CD4-positive, CD25-positive, alpha-beta regulatory T cell (primary cell): ENCODE data around the gene KLHDC8A. TPM values are rescaled to one million over a fixed set of nuclear protein-coding genes. Genes with fewer than 3 reads are reported as not detected.

Experiments used
- ATAC-seq, 2 donors: fragments of 150-1000 bp; cut with Tn5 transposase; one replicate each; pipeline ENCODE4 v1.10.0; 2021; ENCODE audit warnings: low read depth in 2 of 2, moderate number of reproducible peaks in 2 of 2, moderate library complexity in 1 of 2
- DNase-seq, 3 donors: peaks; one replicate each; pipeline versions ENCODE4 v3.0.0 to v3.0.0-alpha.2; 2012 to 2022; ENCODE audit warnings: mixed read lengths in 1 of 3
- H3K27ac ChIP-seq: one replicate; pipeline ENCODE4 v1.7.0; 2013; ENCODE audit warnings: mild to moderate bottlenecking, low read length; ENCODE audit not compliant: insufficient read depth, poor library complexity, severe bottlenecking
- H3K27me3 ChIP-seq: one replicate; pipeline ENCODE4 v1.7.0; 2013; ENCODE audit warnings: low read length; ENCODE audit not compliant: control insufficient read depth, insufficient read depth
- H3K36me3 ChIP-seq: one replicate; pipeline ENCODE4 v1.7.0; 2013; ENCODE audit warnings: mild to moderate bottlenecking, low read length, moderate library complexity; ENCODE audit not compliant: control insufficient read depth, insufficient read depth
- H3K4me1 ChIP-seq: 2 replicates; pipeline ENCODE4 v1.7.0; 2013; ENCODE audit warnings: mild to moderate bottlenecking, low read length; ENCODE audit not compliant: insufficient read depth, control insufficient read depth, poor library complexity, severe bottlenecking
- H3K4me3 ChIP-seq: one replicate; pipeline ENCODE4 v1.7.0; 2013; ENCODE audit warnings: low read depth, mild to moderate bottlenecking, low read length, moderate library complexity
- H3K9me3 ChIP-seq, 2 experiments: 1 replicate in 1 of 2; 2 replicates in 1 of 2; pipeline ENCODE4 v1.7.0; 2013; ENCODE audit warnings: low read length in 2 of 2, mild to moderate bottlenecking in 1 of 2, moderate library complexity in 1 of 2; ENCODE audit not compliant: control insufficient read depth in 2 of 2
- H3K27ac Mint-ChIP-seq, 3 donors: one replicate each; pipeline ENCODE4 v1.8.0; 2020 to 2022; ENCODE audit warnings: mild to moderate bottlenecking in 3 of 3, mixed read lengths in 3 of 3, moderate library complexity in 2 of 3
- H3K27me3 Mint-ChIP-seq: one replicate; pipeline ENCODE4 v1.8.0; 2022; ENCODE audit warnings: mild to moderate bottlenecking, mixed read lengths
- H3K36me3 Mint-ChIP-seq: one replicate; pipeline ENCODE4 v1.8.0; 2020; ENCODE audit warnings: mixed read lengths
- H3K4me1 Mint-ChIP-seq, 4 donors: one replicate each; pipeline ENCODE4 v1.8.0; 2020 to 2022; ENCODE audit warnings: mixed read lengths in 4 of 4, mild to moderate bottlenecking in 1 of 4
- H3K4me3 Mint-ChIP-seq, 4 donors: one replicate each; pipeline ENCODE4 v1.8.0; 2020 to 2022; ENCODE audit warnings: mild to moderate bottlenecking in 4 of 4, mixed read lengths in 4 of 4, moderate library complexity in 3 of 4
- H3K9me3 Mint-ChIP-seq, 7 donors: one replicate each; pipeline ENCODE4 v1.8.0; 2020 to 2022; ENCODE audit warnings: mixed read lengths in 7 of 7, mild to moderate bottlenecking in 3 of 7, moderate library complexity in 2 of 7
- polyA plus RNA-seq, 4 donors: library from polyadenylated mRNA; unstranded; fragments of 300-500 nt; fragmentation: Illumina TruSeq; gene quantifications; one replicate each; pipeline ENCODE4 v1.2.3, GENCODE V29; 2021
- total RNA-seq: library from RNA; stranded (reverse); gene quantifications from one replicate; pipeline ENCODE4 v1.2.3, GENCODE V29; 2022

Gene KLHDC8A
- total and polyA plus RNA-seq, 5 donors from 2014 or later, result 0.06 TPM; not detected in 4

DNA sequence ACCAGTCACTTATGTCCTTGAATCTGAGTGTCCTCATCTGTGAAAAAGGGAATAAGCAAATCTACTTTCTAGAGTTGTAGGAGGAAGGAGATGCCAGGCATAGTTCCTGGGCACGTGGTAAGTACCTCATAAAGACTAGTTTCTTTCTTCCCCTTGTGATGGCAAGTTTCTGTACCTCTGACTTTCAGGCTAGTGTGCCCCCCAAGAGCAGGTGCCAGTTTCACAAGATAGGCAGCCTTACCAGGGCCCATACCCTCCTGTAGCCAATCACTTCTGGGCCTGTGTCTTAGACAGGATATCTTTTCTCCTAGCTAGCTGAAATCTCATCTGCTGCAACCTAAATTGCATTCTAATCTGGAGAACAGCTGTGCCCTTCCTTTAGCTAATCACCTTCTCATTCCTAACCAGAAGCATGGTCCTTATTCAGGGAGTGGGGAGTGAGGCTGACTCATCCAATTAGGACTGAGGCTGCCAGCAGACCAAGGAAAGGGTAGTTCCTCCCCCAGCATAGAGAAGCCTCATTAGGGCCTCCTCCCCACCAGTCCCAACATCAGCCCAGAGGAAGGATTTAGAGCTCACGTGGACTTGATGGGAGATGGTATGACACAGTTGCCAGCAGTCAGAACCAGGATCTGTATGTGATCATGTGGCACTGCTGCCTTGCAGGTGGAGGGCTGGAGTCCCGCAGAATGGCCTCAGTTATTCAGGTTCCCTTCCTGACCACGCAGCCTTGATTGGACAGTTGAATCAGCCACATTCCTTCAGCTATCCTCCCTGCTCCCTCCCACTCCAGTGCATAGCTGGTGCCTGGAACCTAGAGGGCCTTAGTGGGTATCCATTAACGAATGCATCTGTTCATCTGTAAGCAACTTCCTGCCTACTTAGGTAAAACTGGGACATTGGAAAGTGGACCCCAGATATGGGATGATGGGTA lies 7.9 kb downstream of the KLHDC8A start:
- Histone ChIP-seq H3K36me3 (no peaks in the 10 kb centered on the region), H3K27me3 (peaks cover 23% of the 10 kb centered on the region), H3K9me3 (no peaks in the 10 kb centered on the region), H3K4me1 (peaks cover 8% of the 10 kb centered on the region), H3K4me3 (no peak overlapping the region), H3K27ac (no peak overlapping the region)
- Mint-ChIP-seq H3K4me1 (peaks cover 0 to 8% (median 4%) of the 10 kb centered on the region in 4 donors), H3K9me3 (peaks cover 0 to 3% (median 0%) of the 10 kb centered on the region in 7 donors), H3K36me3 (no peaks in the 10 kb centered on the region), H3K4me3 (no peak overlapping the region), H3K27me3 (peaks cover 43% of the 10 kb centered on the region), H3K27ac (no peak overlapping the region)
- ATAC-seq (no peak), DNase-seq (no peak)

DNA sequence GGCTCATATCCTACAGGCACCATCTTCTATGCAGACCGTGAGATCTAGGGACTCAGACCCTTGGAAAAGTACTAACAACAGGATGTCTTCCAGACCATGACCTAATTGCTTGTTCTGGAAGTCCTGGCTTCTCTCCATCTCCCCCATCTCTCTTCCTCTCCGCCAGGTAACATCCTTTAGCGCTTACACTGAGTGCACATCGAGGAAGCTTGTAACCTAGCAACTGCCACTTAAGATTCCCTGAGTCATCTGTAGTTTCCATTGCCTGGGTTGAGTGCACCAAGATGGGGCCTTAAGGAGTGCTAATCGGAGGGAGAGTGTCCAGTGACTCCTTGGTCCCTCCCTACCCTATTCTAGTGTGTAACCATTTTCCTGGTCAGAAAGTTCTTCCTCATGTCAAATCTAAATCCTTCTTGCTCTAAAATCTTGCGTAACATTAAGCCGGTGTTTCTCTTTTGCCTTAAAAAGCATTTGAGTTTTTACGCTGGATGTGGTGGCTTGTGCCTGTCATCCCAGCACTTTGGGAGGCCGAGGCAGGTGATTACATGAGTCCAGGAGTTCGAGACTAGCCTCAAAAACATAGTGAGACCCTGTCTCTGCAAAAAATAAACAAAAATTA lies 9.7 kb downstream of the KLHDC8A start:
- Histone ChIP-seq H3K4me3 (no peak overlapping the region), H3K4me1 (peaks cover 15% of the 10 kb centered on the region), H3K9me3 (no peaks in the 10 kb centered on the region), H3K36me3 (no peaks in the 10 kb centered on the region), H3K27me3 (peaks cover 27% of the 10 kb centered on the region), H3K27ac (no peak overlapping the region)
- no peak overlapping the region for H3K27ac Mint-ChIP-seq
- ATAC-seq (no peak), DNase-seq (no peak)
- peaks cover 0 to 12% (median 4%) of the 10 kb centered on the region in 4 donors for H3K4me1 Mint-ChIP-seq
- H3K9me3 Mint-ChIP-seq, result peaks cover 0 to 3% (median 0%) of the 10 kb centered on the region in 7 donors
- no peaks in the 10 kb centered on the region for H3K36me3 Mint-ChIP-seq
- no peak overlapping the region for H3K4me3 Mint-ChIP-seq
- H3K27me3 Mint-ChIP-seq, result peaks cover 52% of the 10 kb centered on the region

DNA sequence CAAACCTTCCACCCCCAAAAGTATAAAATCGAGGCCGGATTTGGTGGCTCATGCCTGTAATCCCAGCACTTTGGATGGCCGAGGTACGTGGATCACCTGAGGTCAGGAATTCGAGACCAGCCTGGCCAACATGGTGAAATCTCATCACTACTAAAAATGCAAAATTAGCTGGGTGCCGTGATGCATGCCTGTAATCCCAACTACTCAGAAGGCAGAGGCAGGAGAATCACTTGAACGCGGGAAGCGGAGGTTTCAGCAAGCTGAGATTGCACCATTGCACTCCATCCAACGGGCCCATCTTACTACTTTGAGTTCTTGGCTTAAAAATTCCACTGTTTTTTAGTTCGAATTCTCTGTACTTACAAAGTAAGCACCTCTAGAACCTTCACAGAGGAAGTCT lies 11.0 kb downstream of the KLHDC8A start:
- Histone ChIP-seq H3K27me3 (peaks cover 27% of the 10 kb centered on the region), H3K4me3 (no peak overlapping the region), H3K4me1 (peaks cover 15% of the 10 kb centered on the region), H3K27ac (no peak overlapping the region), H3K36me3 (no peaks in the 10 kb centered on the region), H3K9me3 (no peaks in the 10 kb centered on the region)
- H3K4me1 Mint-ChIP-seq, result peaks cover 0 to 12% (median 4%) of the 10 kb centered on the region in 4 donors
- H3K27ac Mint-ChIP-seq, result no peak overlapping the region
- no peaks in the 10 kb centered on the region for H3K36me3 Mint-ChIP-seq
- DNase-seq (no peak), ATAC-seq (no peak)
- H3K4me3 Mint-ChIP-seq, result no peak overlapping the region
- peaks cover 0 to 3% (median 0%) of the 10 kb centered on the region in 7 donors for H3K9me3 Mint-ChIP-seq
- H3K27me3 Mint-ChIP-seq, result peaks cover 63% of the 10 kb centered on the region

DNA sequence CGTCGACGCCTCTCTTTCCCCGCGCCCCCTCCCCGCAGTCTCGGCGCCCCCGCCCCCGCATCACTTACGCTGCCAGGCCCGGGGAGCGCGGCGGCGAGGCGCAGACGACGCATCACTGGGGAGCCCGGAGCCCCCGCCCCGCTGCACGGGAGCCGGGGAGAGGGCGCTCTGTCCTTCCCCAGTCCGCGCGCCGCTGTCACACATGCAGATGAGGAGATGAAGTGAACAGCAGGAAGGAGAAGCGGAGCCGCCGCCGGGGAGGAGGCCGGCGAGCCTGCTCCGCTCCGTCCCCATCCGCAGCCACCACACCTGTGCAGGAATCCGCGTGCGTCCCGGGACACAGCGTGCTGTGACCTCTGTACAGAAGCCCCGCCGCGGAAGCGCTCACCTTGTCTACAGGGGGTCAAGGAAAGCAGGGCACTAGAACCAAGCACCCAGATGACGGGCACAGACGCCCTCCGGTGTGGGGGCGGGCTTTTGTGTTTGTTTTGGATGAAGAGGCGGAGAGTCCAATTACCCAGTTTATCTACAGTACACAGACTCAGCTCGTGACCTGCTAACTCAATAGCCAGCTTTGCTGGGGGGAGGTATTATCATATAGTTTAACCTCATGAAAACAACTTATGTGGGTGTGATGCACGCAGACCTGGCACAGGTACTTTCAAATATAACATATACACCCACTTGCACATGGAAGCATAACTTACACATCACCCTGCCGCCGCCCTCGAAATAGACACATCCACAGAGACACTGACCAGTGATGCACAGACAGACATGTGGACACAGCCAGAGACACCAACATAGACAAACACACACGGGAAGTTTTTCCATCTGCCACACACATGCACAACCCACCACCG lies 12.4 kb downstream of the KLHDC8A start:
- peaks cover 27% of the 10 kb centered on the region for H3K27me3 ChIP-seq
- H3K4me3 ChIP-seq, result no peak overlapping the region
- H3K4me1 Mint-ChIP-seq, result peaks cover 0 to 12% (median 4%) of the 10 kb centered on the region in 4 donors
- H3K36me3 Mint-ChIP-seq, result no peaks in the 10 kb centered on the region
- peaks cover 15% of the 10 kb centered on the region for H3K4me1 ChIP-seq
- peaks cover 66% of the 10 kb centered on the region for H3K27me3 Mint-ChIP-seq
- DNase-seq (peak; percentile 10 to 33 (median 33)), ATAC-seq (peak; percentile 41 to 61)
- H3K9me3 ChIP-seq, result no peaks in the 10 kb centered on the region
- H3K27ac ChIP-seq, result no peak overlapping the region
- peaks cover 0 to 3% (median 0%) of the 10 kb centered on the region in 7 donors for H3K9me3 Mint-ChIP-seq
- H3K27ac Mint-ChIP-seq, result peak overlapping the region in 2 of 3 donors; percentile 20 to 39
- H3K36me3 ChIP-seq, result no peaks in the 10 kb centered on the region
- peak overlapping the region; percentile 30 to 84 (median 75) for H3K4me3 Mint-ChIP-seq

DNA sequence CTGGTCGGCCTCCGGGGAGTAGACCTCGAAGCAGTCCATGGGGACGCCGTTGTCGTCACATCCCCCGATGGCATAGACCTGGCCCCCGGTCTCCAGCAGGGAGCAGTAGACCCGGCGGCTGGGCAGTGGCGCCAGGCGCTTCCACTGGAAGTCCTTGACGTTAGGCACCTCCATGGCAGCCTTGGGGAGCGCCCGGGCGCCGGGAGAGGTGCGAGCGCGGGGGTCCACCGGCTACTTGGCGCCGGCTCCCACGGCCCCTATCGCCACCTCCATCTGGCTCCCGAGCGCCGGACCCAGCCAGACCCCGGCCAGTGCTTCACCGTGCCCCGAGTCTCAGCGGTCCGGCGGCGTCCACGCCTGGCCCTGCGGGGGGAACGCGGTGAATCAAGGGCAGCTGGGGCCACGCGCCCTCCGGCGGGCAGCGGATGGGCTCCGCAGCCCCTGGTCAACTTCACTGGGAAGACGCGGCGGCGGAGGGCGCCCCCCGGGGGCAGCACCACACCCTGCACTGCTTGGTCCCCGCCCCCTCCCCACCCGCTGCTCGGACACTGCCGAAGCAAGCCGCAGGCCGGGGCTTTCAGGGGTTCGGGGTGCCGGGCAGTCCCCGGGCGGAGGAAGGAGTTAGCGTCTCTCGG lies 13.2 kb downstream of the KLHDC8A start:
- Histone ChIP-seq H3K9me3 (no peaks in the 10 kb centered on the region), H3K27me3 (peaks cover 27% of the 10 kb centered on the region), H3K36me3 (no peaks in the 10 kb centered on the region), H3K4me1 (peaks cover 15% of the 10 kb centered on the region), H3K27ac (no peak overlapping the region), H3K4me3 (no peak overlapping the region)
- ATAC-seq, result no peak
- H3K4me1 Mint-ChIP-seq, result peaks cover 0 to 12% (median 4%) of the 10 kb centered on the region in 4 donors
- H3K27ac Mint-ChIP-seq, result no peak overlapping the region
- H3K36me3 Mint-ChIP-seq, result no peaks in the 10 kb centered on the region
- H3K9me3 Mint-ChIP-seq, result peaks cover 0 to 3% (median 0%) of the 10 kb centered on the region in 7 donors
- no peak for DNase-seq
- H3K4me3 Mint-ChIP-seq, result peak overlapping the region in 1 of 4 donors; percentile 68
- peaks cover 70% of the 10 kb centered on the region for H3K27me3 Mint-ChIP-seq

DNA sequence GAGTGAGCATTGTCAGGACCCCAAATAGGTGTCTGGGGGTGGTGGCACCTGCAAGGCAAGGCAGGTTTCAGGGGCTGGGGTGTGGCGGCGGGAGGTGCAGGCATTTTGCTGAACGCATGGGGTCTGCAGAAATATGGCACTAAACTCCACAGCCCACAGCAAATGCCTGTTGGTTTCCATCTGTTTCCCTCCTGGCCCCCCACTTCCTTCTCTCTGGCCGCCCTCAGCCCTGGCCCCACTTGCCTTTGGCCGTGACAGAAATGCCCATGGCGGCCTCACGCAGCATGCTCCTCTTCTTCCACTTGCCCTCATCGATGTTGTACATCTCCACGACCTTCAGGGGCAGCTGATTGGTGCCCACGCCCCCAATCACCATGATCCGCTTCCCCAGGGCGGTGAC lies 13.7 kb downstream of the KLHDC8A start:
- no peak overlapping the region for H3K27ac ChIP-seq
- H3K4me3 ChIP-seq, result no peak overlapping the region
- H3K36me3 ChIP-seq, result no peaks in the 10 kb centered on the region
- Mint-ChIP-seq H3K36me3 (no peaks in the 10 kb centered on the region), H3K27me3 (peaks cover 67% of the 10 kb centered on the region), H3K4me3 (peak overlapping the region in 2 of 4 donors; percentile 66 to 74), H3K9me3 (peaks cover 0 to 3% (median 0%) of the 10 kb centered on the region in 7 donors), H3K27ac (no peak overlapping the region), H3K4me1 (peaks cover 0 to 12% (median 4%) of the 10 kb centered on the region in 4 donors)
- ATAC-seq, result no peak
- no peaks in the 10 kb centered on the region for H3K9me3 ChIP-seq
- DNase-seq, result no peak
- peaks cover 15% of the 10 kb centered on the region for H3K4me1 ChIP-seq
- H3K27me3 ChIP-seq, result peaks cover 27% of the 10 kb centered on the region

DNA sequence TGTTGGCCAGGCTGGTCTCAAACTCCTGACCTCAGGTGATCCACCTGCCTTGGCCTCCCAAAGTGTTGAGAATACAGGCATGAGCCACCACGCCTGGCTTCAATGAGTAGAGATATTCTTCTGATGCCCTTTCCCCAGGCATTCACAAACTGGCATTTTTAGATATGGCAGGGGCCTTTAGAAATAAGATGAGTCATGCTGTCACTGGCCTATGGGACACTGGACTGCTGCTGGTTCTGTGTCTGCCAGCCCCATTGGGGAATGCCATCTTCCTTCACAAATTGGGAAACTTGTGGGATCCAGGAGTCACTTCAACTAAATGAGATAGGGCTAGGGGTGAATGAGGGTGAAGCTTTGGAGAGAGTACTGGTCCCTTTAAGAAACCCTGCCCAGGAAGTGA lies 16.0 kb downstream of the KLHDC8A start:
- H3K27ac Mint-ChIP-seq, result no peak overlapping the region
- peaks cover 52% of the 10 kb centered on the region for H3K27me3 Mint-ChIP-seq
- no peaks in the 10 kb centered on the region for H3K36me3 ChIP-seq
- DNase-seq (no peak), ATAC-seq (no peak)
- no peak overlapping the region for H3K4me3 Mint-ChIP-seq
- H3K27ac ChIP-seq, result no peak overlapping the region
- no peaks in the 10 kb centered on the region for H3K36me3 Mint-ChIP-seq
- no peaks in the 10 kb centered on the region for H3K9me3 ChIP-seq
- peaks cover 18% of the 10 kb centered on the region for H3K27me3 ChIP-seq
- peaks cover 0 to 3% (median 0%) of the 10 kb centered on the region in 7 donors for H3K9me3 Mint-ChIP-seq
- no peak overlapping the region for H3K4me3 ChIP-seq
- peaks cover 0 to 12% (median 4%) of the 10 kb centered on the region in 4 donors for H3K4me1 Mint-ChIP-seq
- H3K4me1 ChIP-seq, result peaks cover 15% of the 10 kb centered on the region
